ENCODE measurements around the gene DEFB118. TPM values are rescaled to one million over a fixed set of nuclear protein-coding genes. Genes with fewer than 3 reads are reported as not detected.

Gene DEFB118
- total RNA-seq: not detected in 2 replicates

GRCh38 chr20:31368301-31368700, at the start of gene DEFB118:
Gene DEFB118, plus strand, starts transcription at chr20:31368601. Its CDS starts 50 bp downstream, at chr20:31368651.

GRCh38 chr20:31390490-31390889, 22.1 kb downstream of the DEFB118 start, which contains the start of gene DEFB119:
Gene DEFB119, minus strand, starts transcription at chr20:31390590. Its CDS starts 107 bp downstream, at chr20:31390483.

GRCh38 chr20:31406115-31406514, 37.7 kb downstream of the DEFB118 start, which contains the start of gene DEFB121:
Gene DEFB121, minus strand, starts transcription at chr20:31406215. Its CDS starts 63 bp downstream, at chr20:31406152.

Other genes starting within 250 kb of the DEFB118 start
- not detected in 2 replicates for gene DEFB115, start 110.9 kb upstream of the DEFB118 start, total RNA-seq
- gene DEFB116, start 60.0 kb upstream of the DEFB118 start, total RNA-seq: not detected in 2 replicates
- not detected in 2 replicates for gene DEFB119, start 22.0 kb downstream of the DEFB118 start, total RNA-seq
- gene DEFB121, start 37.6 kb downstream of the DEFB118 start, total RNA-seq: not detected in 2 replicates
- not detected in 2 replicates for gene DEFB123, start 72.0 kb downstream of the DEFB118 start, total RNA-seq
- not detected in 2 replicates for gene DEFB124, start 106.5 kb downstream of the DEFB118 start, total RNA-seq
- gene REM1, start 106.7 kb downstream of the DEFB118 start, total RNA-seq: 2.8 and 3.4 TPM in 2 replicates
- gene HM13, start 145.8 kb downstream of the DEFB118 start, total RNA-seq: 104 and 139 TPM in 2 replicates
- gene ID1, start 236.7 kb downstream of the DEFB118 start, total RNA-seq: 759 and 813 TPM in 2 replicates